Prostate gland (tissue), 2 donors: ENCODE data around the gene XPR1. TPM values are rescaled to one million over a fixed set of nuclear protein-coding genes. Genes with fewer than 3 reads are reported as not detected.

Experiments
- DNase-seq: peaks from one replicate; pipeline ENCODE4 v3.0.0-alpha.2; 2019; ENCODE audit warnings: low spot score
- H3K27ac ChIP-seq, 2 donors: fragments of 200-600 bp; sonication (generic); 2 replicates each; pipeline ENCODE4 v1.5.1; 2017 to 2019
- H3K27me3 ChIP-seq: fragments of 200-600 bp; sonication (generic); replicated peaks from 2 replicates; pipeline ENCODE4 v1.5.1; 2019; ENCODE audit not compliant: insufficient read depth
- H3K36me3 ChIP-seq, 2 donors: fragments of 200-600 bp; sonication (generic); 1 replicate in 1 of 2; 2 replicates in 1 of 2; pipeline versions ENCODE4 v1.5.1 to v1.8.1; 2017 to 2019
- H3K4me1 ChIP-seq: fragments of 200-600 bp; sonication (generic); replicated peaks from 2 replicates; pipeline ENCODE4 v1.5.1; 2019
- H3K4me3 ChIP-seq, 2 donors: fragments of 200-600 bp; sonication (generic); 2 replicates each; pipeline ENCODE4 v1.5.1; 2017 to 2019
- H3K9me3 ChIP-seq: fragments of 200-600 bp; sonication (generic); 2 replicates; pipeline ENCODE4 v1.5.1; 2017
- CTCF ChIP-seq, 4 experiments: fragments of 200-600 bp in 2 of 4; fragments of 450-650 bp in 2 of 4; sonication (generic) in 2 of 4; IDR thresholded peaks; 1 replicate in 3 of 4; 2 replicates in 1 of 4; pipeline ENCODE4 v1.5.1; 2016 to 2019; ENCODE audit warnings: antibody characterized with exemption in 4 of 4, mild to moderate bottlenecking in 2 of 4, moderate library complexity in 2 of 4
- POLR2A ChIP-seq: fragments of 450-650 bp; IDR thresholded peaks from one replicate; pipeline ENCODE4 v1.6.1; 2016; ENCODE audit warnings: antibody characterized with exemption, mild to moderate bottlenecking
- POLR2AphosphoS5 ChIP-seq: sonication (generic); formaldehyde crosslinking; IDR thresholded peaks from one replicate; pipeline ENCODE4 v1.6.1; 2017; ENCODE audit warnings: antibody characterized with exemption
- WGBS: methylation state at CpG from one replicate; pipeline ENCODE4 v1.1.5; 2018; 5-methylcytosine and 5-hydroxymethylcytosine counted together
- intact Hi-C: fragments of 100-400 bp; cut with DNase I; formaldehyde crosslinking; loops from one replicate; pipeline ENCODE4 v1.14.2; 2022
- total RNA-seq, 2 donors: library from RNA; depleted of rRNA; stranded (reverse); fragments of >200 nt; gene quantifications; one replicate each; pipeline ENCODE4 v1.1.0, GENCODE V29; 2016

Gene XPR1
- total RNA-seq, 2 donors from 2014 or later: 17.5 to 70.3 TPM

- TF ChIP-seq POLR2A (no peak), CTCF (IDR thresholded peaks at IDR 0.05) (no peak)
- Histone ChIP-seq H3K27me3 (no peaks in the 10 kb centered on the region), H3K4me3 (no peak overlapping the region), H3K4me1 (no peaks in the 10 kb centered on the region), H3K27ac (no peak overlapping the region), H3K9me3 (no peaks in the 10 kb centered on the region), H3K36me3 (no peaks in the 10 kb centered on the region)
- 86% methylated on average over 7 of the region's 7 CpGs for WGBS
- no peak for DNase-seq
- intact Hi-C loops: no loop called here
These were observed 302.7 kb downstream of the XPR1 start for GRCh38 chr1:180934563-180934962.

- WGBS: 84% methylated on average over 24 of the region's 45 CpGs
- H3K9me3 ChIP-seq: no peaks in the 10 kb centered on the region
- H3K4me3 ChIP-seq: no peak overlapping the region
- H3K4me1 ChIP-seq: no peaks in the 10 kb centered on the region
- intact Hi-C loops: no loop called here
- H3K36me3 ChIP-seq: no peaks in the 10 kb centered on the region
- no peaks in the 10 kb centered on the region for H3K27me3 ChIP-seq
- no peak for DNase-seq
- H3K27ac ChIP-seq: no peak overlapping the region
- TF ChIP-seq POLR2AphosphoS5: no peak
- TF ChIP-seq CTCF (IDR thresholded peaks at IDR 0.05): no peak
- no peak for TF ChIP-seq POLR2A
These were observed 303.7 kb downstream of the XPR1 start for GRCh38 chr1:180935326-180936109.

- Histone ChIP-seq H3K36me3 (no peaks in the 10 kb centered on the region), H3K4me1 (no peaks in the 10 kb centered on the region), H3K9me3 (no peaks in the 10 kb centered on the region), H3K4me3 (no peak overlapping the region), H3K27ac (no peak overlapping the region), H3K27me3 (no peaks in the 10 kb centered on the region)
- TF ChIP-seq CTCF (IDR thresholded peaks at IDR 0.05) (no peak), POLR2A (no peak), POLR2AphosphoS5 (no peak)
- intact Hi-C loops: no loop called here
- WGBS: 84% methylated on average over 26 of the region's 28 CpGs
- DNase-seq: no peak
These were observed 304.5 kb downstream of the XPR1 start for GRCh38 chr1:180936110-180937011.

GRCh38 chr1:180937012-180937372 is 305.2 kb downstream of the XPR1 start:
- Histone ChIP-seq H3K27me3 (no peaks in the 10 kb centered on the region), H3K27ac (no peak overlapping the region), H3K4me1 (no peaks in the 10 kb centered on the region), H3K36me3 (no peaks in the 10 kb centered on the region), H3K4me3 (no peak overlapping the region), H3K9me3 (no peaks in the 10 kb centered on the region)
- 96% methylated on average over 1 of the region's 1 CpG for WGBS
- TF ChIP-seq POLR2AphosphoS5 (no peak), POLR2A (no peak), CTCF (IDR thresholded peaks at IDR 0.05) (no peak)
- DNase-seq: no peak
- intact Hi-C loops: no loop called here
